Measurements from ENCODE around the gene ADGRA3. TPM values are rescaled to one million over a fixed set of nuclear protein-coding genes. Genes with fewer than 3 reads are reported as not detected.

Gene ADGRA3
- total RNA-seq, 1 experiment from 2014 or later: 41.2 TPM

GRCh38 chr4:22343606-22344005 lies 172.3 kb downstream of the ADGRA3 start:
- Histone ChIP-seq H3K9me3 (ENCODE audit: control insufficient read depth, insufficient read depth, low read depth, low read length) (no peaks in the 10 kb centered on the region), H3K4me3 (ENCODE audit: low read depth in 2 of 2, low read length in 2 of 2) (no peak overlapping the region), H3K27me3 (ENCODE audit: control insufficient read depth, insufficient read depth, low read length) (no peaks in the 10 kb centered on the region), H3K4me1 (ENCODE audit: control insufficient read depth, insufficient read depth, low read length) (no peaks in the 10 kb centered on the region), H3K27ac (ENCODE audit: low read length) (no peak overlapping the region), H3K36me3 (ENCODE audit: control insufficient read depth, insufficient read depth, low read length) (no peaks in the 10 kb centered on the region)
- no TSS peak for BruUV-seq (replicated peaks)
- ChIA-PET CTCF (no interaction called here), POLR2A (no interaction called here)
- intact Hi-C loops (cut with micrococcal nuclease; ENCODE audit: unreplicated experiment): no loop called here
- ATAC-seq (no peak), DNase-seq (ENCODE audit: low read depth, low spot score) (no peak)
- in situ Hi-C loops (cut with HindIII; ENCODE audit: low pct_unique_long_range_greater_than_20kb, low sequenced_read_pairs): no loop called here
- TF ChIP-seq TCF7L2 (IDR thresholded peaks at IDR 0.05; ENCODE audit: low read depth, low read length): no peak
- TF ChIP-seq, protein P1, sequence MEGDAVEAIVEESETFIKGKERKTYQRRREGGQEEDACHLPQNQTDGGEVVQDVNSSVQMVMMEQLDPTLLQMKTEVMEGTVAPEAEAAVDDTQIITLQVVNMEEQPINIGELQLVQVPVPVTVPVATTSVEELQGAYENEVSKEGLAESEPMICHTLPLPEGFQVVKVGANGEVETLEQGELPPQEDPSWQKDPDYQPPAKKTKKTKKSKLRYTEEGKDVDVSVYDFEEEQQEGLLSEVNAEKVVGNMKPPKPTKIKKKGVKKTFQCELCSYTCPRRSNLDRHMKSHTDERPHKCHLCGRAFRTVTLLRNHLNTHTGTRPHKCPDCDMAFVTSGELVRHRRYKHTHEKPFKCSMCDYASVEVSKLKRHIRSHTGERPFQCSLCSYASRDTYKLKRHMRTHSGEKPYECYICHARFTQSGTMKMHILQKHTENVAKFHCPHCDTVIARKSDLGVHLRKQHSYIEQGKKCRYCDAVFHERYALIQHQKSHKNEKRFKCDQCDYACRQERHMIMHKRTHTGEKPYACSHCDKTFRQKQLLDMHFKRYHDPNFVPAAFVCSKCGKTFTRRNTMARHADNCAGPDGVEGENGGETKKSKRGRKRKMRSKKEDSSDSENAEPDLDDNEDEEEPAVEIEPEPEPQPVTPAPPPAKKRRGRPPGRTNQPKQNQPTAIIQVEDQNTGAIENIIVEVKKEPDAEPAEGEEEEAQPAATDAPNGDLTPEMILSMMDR (IDR thresholded peaks at IDR 0.05): no peak
- TF ChIP-seq, protein P2, sequence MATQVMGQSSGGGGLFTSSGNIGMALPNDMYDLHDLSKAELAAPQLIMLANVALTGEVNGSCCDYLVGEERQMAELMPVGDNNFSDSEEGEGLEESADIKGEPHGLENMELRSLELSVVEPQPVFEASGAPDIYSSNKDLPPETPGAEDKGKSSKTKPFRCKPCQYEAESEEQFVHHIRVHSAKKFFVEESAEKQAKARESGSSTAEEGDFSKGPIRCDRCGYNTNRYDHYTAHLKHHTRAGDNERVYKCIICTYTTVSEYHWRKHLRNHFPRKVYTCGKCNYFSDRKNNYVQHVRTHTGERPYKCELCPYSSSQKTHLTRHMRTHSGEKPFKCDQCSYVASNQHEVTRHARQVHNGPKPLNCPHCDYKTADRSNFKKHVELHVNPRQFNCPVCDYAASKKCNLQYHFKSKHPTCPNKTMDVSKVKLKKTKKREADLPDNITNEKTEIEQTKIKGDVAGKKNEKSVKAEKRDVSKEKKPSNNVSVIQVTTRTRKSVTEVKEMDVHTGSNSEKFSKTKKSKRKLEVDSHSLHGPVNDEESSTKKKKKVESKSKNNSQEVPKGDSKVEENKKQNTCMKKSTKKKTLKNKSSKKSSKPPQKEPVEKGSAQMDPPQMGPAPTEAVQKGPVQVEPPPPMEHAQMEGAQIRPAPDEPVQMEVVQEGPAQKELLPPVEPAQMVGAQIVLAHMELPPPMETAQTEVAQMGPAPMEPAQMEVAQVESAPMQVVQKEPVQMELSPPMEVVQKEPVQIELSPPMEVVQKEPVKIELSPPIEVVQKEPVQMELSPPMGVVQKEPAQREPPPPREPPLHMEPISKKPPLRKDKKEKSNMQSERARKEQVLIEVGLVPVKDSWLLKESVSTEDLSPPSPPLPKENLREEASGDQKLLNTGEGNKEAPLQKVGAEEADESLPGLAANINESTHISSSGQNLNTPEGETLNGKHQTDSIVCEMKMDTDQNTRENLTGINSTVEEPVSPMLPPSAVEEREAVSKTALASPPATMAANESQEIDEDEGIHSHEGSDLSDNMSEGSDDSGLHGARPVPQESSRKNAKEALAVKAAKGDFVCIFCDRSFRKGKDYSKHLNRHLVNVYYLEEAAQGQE (IDR thresholded peaks at IDR 0.05; ENCODE audit: insufficient read depth in 1 of 2, low read depth in 2 of 2, low read length in 1 of 2): no peak
- TF ChIP-seq POLR2AphosphoS5 (IDR thresholded peaks at IDR 0.05; ENCODE audit: low read depth, low read length): no peak
- TF ChIP-seq SIN3A (IDR thresholded peaks at IDR 0.05; ENCODE audit: borderline replicate concordance, insufficient read depth, low read depth, low read length): no peak

GRCh38 chr4:22339491-22339890 lies 176.4 kb downstream of the ADGRA3 start:
- Histone ChIP-seq H3K27ac (ENCODE audit: low read length) (no peak overlapping the region), H3K36me3 (ENCODE audit: control insufficient read depth, insufficient read depth, low read length) (no peaks in the 10 kb centered on the region), H3K4me1 (ENCODE audit: control insufficient read depth, insufficient read depth, low read length) (no peaks in the 10 kb centered on the region), H3K27me3 (ENCODE audit: control insufficient read depth, insufficient read depth, low read length) (no peaks in the 10 kb centered on the region), H3K4me3 (ENCODE audit: low read depth in 2 of 2, low read length in 2 of 2) (no peak overlapping the region), H3K9me3 (ENCODE audit: control insufficient read depth, insufficient read depth, low read depth, low read length) (no peaks in the 10 kb centered on the region)
- TF ChIP-seq SIN3A (IDR thresholded peaks at IDR 0.05; ENCODE audit: borderline replicate concordance, insufficient read depth, low read depth, low read length) (no peak), TCF7L2 (IDR thresholded peaks at IDR 0.05; ENCODE audit: low read depth, low read length) (no peak), POLR2AphosphoS5 (IDR thresholded peaks at IDR 0.05; ENCODE audit: low read depth, low read length) (no peak)
- TF ChIP-seq, protein P2 (IDR thresholded peaks at IDR 0.05; ENCODE audit: insufficient read depth in 1 of 2, low read depth in 2 of 2, low read length in 1 of 2): no peak
- TF ChIP-seq, protein P1 (IDR thresholded peaks at IDR 0.05): no peak
- ChIA-PET CTCF (no interaction called here), POLR2A (no interaction called here)
- ATAC-seq (no peak), DNase-seq (ENCODE audit: low read depth, low spot score) (no peak)
- no TSS peak for BruUV-seq (replicated peaks)
- in situ Hi-C loops (cut with HindIII; ENCODE audit: low pct_unique_long_range_greater_than_20kb, low sequenced_read_pairs): no loop called here
- intact Hi-C loops (cut with micrococcal nuclease; ENCODE audit: unreplicated experiment): no loop called here
